Endodermal cell (in vitro differentiated cells): ENCODE data around the gene MAJIN. TPM values are rescaled to one million over a fixed set of nuclear protein-coding genes. Genes with fewer than 3 reads are reported as not detected.

Experiments used
- DNase-seq: peaks from one replicate; pipeline ENCODE4 v3.0.0-alpha.2; 2017
- H3K27ac ChIP-seq: 2 replicates; pipeline ENCODE4 v1.5.1; 2013; ENCODE audit warnings: mild to moderate bottlenecking, low read depth, low read length, moderate library complexity
- H3K27me3 ChIP-seq: 2 replicates; pipeline ENCODE4 v1.6.1; 2013; ENCODE audit warnings: mild to moderate bottlenecking, low read length, moderate library complexity; ENCODE audit not compliant: insufficient read depth, control insufficient read depth, poor library complexity, severe bottlenecking
- H3K36me3 ChIP-seq: 2 replicates; pipeline ENCODE4 v1.7.0; 2013; ENCODE audit warnings: mild to moderate bottlenecking, low read length, moderate library complexity; ENCODE audit not compliant: control insufficient read depth, insufficient read depth
- H3K4me1 ChIP-seq: one replicate; pipeline ENCODE4 v1.7.0; 2013; ENCODE audit warnings: low read length; ENCODE audit not compliant: control insufficient read depth, insufficient read depth
- H3K4me3 ChIP-seq: 2 replicates; pipeline ENCODE4 v1.5.1; 2013; ENCODE audit warnings: mild to moderate bottlenecking, low read length, moderate library complexity
- H3K9ac ChIP-seq: 2 replicates; pipeline ENCODE4 v1.6.1; 2013; ENCODE audit warnings: mild to moderate bottlenecking, low read length, moderate library complexity; ENCODE audit not compliant: poor library complexity, severe bottlenecking; ENCODE audit errors: extremely low read depth
- H3K9me3 ChIP-seq: 2 replicates; pipeline ENCODE4 v1.6.1; 2013; ENCODE audit warnings: mild to moderate bottlenecking, low read length, moderate library complexity; ENCODE audit not compliant: control insufficient read depth
- H3K27ac Mint-ChIP-seq: 2 replicates; pipeline ENCODE4 v1.8.0; 2020; ENCODE audit warnings: mixed read lengths
- H3K27me3 Mint-ChIP-seq: 2 replicates; pipeline ENCODE4 v1.8.0; 2021; ENCODE audit warnings: mild to moderate bottlenecking, mixed read lengths; ENCODE audit not compliant: insufficient read depth
- H3K36me3 Mint-ChIP-seq: 2 replicates; pipeline ENCODE4 v1.8.0; 2020; ENCODE audit warnings: low read depth, mixed read lengths
- H3K4me1 Mint-ChIP-seq: 2 replicates; pipeline ENCODE4 v1.8.0; 2020; ENCODE audit warnings: mixed read lengths
- H3K4me3 Mint-ChIP-seq: 2 replicates; pipeline ENCODE4 v1.8.0; 2020; ENCODE audit warnings: mild to moderate bottlenecking, moderate library complexity, mixed read lengths
- H3K9me3 Mint-ChIP-seq: 2 replicates; pipeline ENCODE4 v1.8.0; 2020; ENCODE audit warnings: mild to moderate bottlenecking, mixed read lengths
- WGBS, 2 experiments: methylation state at CpG; one replicate each; pipeline versions ENCODE4 v1.1.5 to v1.1.7; 2013; ENCODE audit warnings: missing lambda C conversion rate in 2 of 2, mixed read lengths in 1 of 2; ENCODE audit not compliant: insufficient coverage in 1 of 2, insufficient read length in 1 of 2; 5-methylcytosine and 5-hydroxymethylcytosine counted together
- total RNA-seq, 2 donors: library from RNA; stranded (reverse); fragmentation: NEBNext Ultra II Directional in 1 of 2; extraction: Animal tissue kit (Norgen Biotek cat#: 25700) in 1 of 2; gene quantifications; 2 replicates in 1 of 2; 3 replicates in 1 of 2; pipeline ENCODE4 v1.2.1, GENCODE V29; 2021
- TF ChIP-seq, protein P1 (sequence below): fragments of 200-600 bp; sonication (generic); conservative IDR thresholded peaks from 2 replicates; pipeline ENCODE4 v1.5.0; 2021; ENCODE audit warnings: antibody characterized with exemption, mild to moderate bottlenecking

MAJIN gene
- total RNA-seq, 2 donors from 2014 or later: not detected

DNA sequence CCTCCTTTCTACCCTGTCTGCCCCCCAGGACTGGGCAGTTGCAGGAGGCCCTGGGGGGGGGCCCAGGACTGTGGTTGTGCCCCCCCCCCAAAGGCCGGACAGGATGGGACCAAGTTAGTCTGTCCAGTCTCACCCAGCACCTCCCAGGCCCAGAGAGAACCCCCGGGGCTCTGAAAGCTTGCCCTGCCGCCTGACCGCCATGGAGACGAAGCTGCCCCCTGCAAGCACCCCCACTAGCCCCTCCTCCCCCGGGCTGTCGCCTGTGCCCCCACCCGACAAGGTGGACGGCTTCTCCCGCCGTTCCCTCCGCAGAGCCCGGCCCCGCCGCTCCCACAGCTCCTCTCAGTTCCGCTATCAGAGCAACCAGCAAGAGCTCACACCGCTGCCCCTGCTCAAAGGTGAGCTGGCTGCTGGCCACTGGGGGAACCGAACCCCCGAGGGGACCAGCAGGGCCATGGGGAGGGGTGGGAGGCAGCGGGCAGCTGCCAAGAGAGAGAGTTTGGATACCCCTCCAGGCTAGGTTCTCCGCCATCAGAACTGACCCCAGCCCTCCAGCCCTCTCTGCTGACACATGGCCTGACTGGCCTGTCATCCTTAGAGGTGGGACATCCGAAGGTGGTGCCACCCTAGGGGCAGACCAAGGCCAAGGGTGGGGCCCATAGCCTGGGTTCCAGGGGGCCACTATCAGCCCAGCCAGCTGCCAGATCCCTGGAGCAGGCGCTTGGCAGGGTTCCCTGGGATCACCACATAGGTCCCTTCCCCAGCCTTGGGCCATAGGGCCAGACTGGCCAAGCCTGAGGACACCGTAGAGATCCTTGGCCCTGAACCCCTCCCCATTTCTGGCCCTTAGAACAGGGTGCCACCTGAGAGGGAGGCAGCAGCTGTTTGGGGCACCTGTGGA lies 46.1 kb downstream of the MAJIN start:
- H3K4me3 ChIP-seq: no peak overlapping the region
- peaks cover 45% of the 10 kb centered on the region for H3K27me3 ChIP-seq
- peak overlapping the region; percentile 70 for H3K4me3 Mint-ChIP-seq
- no peaks in the 10 kb centered on the region for H3K9me3 Mint-ChIP-seq
- 71 to 85% methylated on average over 7 to 24 of the region's 24 CpGs for WGBS, 2 experiments
- peaks cover 38% of the 10 kb centered on the region for H3K27me3 Mint-ChIP-seq
- no peaks in the 10 kb centered on the region for H3K36me3 Mint-ChIP-seq
- peaks cover 5% of the 10 kb centered on the region for H3K4me1 Mint-ChIP-seq
- TF ChIP-seq, protein P1, sequence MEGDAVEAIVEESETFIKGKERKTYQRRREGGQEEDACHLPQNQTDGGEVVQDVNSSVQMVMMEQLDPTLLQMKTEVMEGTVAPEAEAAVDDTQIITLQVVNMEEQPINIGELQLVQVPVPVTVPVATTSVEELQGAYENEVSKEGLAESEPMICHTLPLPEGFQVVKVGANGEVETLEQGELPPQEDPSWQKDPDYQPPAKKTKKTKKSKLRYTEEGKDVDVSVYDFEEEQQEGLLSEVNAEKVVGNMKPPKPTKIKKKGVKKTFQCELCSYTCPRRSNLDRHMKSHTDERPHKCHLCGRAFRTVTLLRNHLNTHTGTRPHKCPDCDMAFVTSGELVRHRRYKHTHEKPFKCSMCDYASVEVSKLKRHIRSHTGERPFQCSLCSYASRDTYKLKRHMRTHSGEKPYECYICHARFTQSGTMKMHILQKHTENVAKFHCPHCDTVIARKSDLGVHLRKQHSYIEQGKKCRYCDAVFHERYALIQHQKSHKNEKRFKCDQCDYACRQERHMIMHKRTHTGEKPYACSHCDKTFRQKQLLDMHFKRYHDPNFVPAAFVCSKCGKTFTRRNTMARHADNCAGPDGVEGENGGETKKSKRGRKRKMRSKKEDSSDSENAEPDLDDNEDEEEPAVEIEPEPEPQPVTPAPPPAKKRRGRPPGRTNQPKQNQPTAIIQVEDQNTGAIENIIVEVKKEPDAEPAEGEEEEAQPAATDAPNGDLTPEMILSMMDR: no peak
- peak; percentile 45 for DNase-seq
- H3K9me3 ChIP-seq: no peaks in the 10 kb centered on the region
- H3K4me1 ChIP-seq: no peaks in the 10 kb centered on the region
- no peak overlapping the region for H3K27ac Mint-ChIP-seq
- no peak overlapping the region for H3K27ac ChIP-seq
- no peak overlapping the region for H3K9ac ChIP-seq
- H3K36me3 ChIP-seq: no peaks in the 10 kb centered on the region

DNA sequence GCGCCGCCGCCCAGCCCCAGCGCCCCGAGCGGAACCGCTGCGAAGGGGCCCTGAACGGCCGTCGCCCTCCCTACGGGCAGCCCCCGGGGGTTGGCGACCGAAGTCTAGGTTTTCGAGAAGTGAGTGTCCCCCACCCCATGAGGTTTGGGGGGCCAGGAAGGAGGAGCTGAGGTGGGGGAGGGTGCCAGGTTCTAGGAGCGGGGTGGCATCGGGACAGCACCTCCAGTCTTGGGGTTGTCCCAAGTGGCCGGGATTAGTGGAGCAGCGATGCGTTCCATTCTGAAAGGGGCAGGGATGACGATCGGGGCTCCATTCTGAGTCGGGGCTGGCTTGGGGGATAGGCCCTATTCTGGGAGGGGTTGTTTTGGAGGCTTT lies 47.0 kb downstream of the MAJIN start:
- 0 to 7% methylated on average over 10 to 24 of the region's 24 CpGs for WGBS, 2 experiments
- Mint-ChIP-seq H3K27ac (no peak overlapping the region), H3K4me3 (peak overlapping the region; percentile 70), H3K9me3 (no peaks in the 10 kb centered on the region), H3K36me3 (no peaks in the 10 kb centered on the region), H3K27me3 (peaks cover 46% of the 10 kb centered on the region), H3K4me1 (peaks cover 5% of the 10 kb centered on the region)
- H3K9ac ChIP-seq: no peak overlapping the region
- TF ChIP-seq, protein P1: peak; percentile 23
- no peaks in the 10 kb centered on the region for H3K4me1 ChIP-seq
- H3K4me3 ChIP-seq: peak overlapping the region; percentile 80
- no peaks in the 10 kb centered on the region for H3K9me3 ChIP-seq
- no peaks in the 10 kb centered on the region for H3K36me3 ChIP-seq
- no peak overlapping the region for H3K27ac ChIP-seq
- peak; percentile 61 for DNase-seq
- H3K27me3 ChIP-seq: peaks cover 52% of the 10 kb centered on the region

DNA sequence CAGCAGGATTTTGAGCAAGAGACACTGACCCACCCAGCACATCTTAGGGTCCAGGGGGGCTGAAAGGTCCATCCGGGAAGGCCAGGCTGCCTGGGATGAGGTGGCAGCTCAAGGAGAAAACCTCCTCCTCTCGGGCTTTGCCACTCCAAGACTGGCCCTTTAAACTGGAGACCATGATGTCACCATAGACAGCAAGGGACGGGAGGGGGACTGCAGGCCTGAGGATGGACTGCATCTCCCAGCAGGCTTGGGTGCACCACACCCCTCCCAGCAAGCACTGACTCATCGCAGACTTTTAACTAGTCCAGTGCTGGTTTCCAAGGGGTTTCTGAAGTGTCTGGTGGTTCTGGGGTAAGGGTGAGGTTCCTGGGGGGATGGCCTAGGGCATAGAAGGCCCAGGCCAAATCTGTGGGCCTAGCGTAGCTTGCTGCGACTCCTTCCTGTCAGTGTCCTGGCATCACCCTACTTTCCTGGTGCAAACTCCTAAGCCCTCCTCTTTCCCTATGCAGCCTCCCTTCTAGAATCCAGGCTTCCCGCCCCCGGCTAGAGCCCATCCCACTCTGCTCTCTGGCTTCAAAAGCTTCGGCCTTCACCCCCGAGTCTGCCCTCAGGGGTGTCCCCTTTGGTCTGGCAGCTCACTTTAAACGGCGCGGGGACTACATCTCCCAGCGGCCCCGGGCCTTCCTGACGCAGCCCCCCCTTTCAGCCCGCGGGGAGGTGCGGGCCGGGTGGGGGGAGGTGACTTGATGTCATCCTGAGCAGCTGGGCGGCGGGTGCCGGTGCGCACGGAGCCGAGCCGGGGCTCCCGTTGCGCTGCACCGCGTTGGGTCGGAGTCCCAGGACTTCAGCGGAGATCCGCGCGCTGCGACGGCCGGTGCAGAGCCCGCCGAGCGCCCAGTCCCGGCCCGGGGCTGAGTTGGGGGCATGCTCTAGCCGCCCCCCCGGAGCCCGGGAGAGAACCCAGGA lies 47.7 kb downstream of the MAJIN start, which contains the start of gene PPP2R5B:
TSS of gene PPP2R5B (plus strand) at position 746 of the 966 bp plus-strand sequence. CDS start 1,046 bp downstream, outside the sequence.
- WGBS, 2 experiments: 1 to 2% methylated on average over 18 to 47 of the region's 47 CpGs
- no peaks in the 10 kb centered on the region for H3K36me3 Mint-ChIP-seq
- peak within 1 kb of the TSS; percentile 91 for H3K27ac Mint-ChIP-seq
- peak within 1 kb of the TSS; percentile 70 for H3K4me3 Mint-ChIP-seq
- no peaks in the 10 kb centered on the region for H3K9me3 Mint-ChIP-seq
- H3K27me3 Mint-ChIP-seq: peaks cover 53% of the 10 kb centered on the region
- peak; percentile 92 for DNase-seq
- peak within 1 kb of the TSS; percentile 80 for H3K4me3 ChIP-seq
- peak within 1 kb of the TSS; percentile 71 for H3K27ac ChIP-seq
- H3K4me1 ChIP-seq: no peaks in the 10 kb centered on the region
- H3K4me1 Mint-ChIP-seq: peaks cover 5% of the 10 kb centered on the region
- H3K9ac ChIP-seq: peak within 1 kb of the TSS; percentile 1
- TF ChIP-seq, protein P1: no peak
- H3K36me3 ChIP-seq: no peaks in the 10 kb centered on the region
- H3K9me3 ChIP-seq: no peaks in the 10 kb centered on the region
- H3K27me3 ChIP-seq: peaks cover 59% of the 10 kb centered on the region
